IMR-90 (cell line): ENCODE results near the gene PTPN3.

ENCODE experiments used
- BHLHE40 ChIP-seq: fragments of 150-350 bp; IDR thresholded peaks from 2 replicates; pipeline ENCODE4 v1.6.1; 2016; ENCODE audit warnings: mild to moderate bottlenecking, low read depth, low read length
- CEBPB ChIP-seq: IDR thresholded peaks from 2 replicates; pipeline ENCODE4 v1.6.1; 2012; ENCODE audit warnings: low read depth, low read length, improper control_type of control experiment
- CHD1 ChIP-seq: IDR thresholded peaks from 2 replicates; pipeline ENCODE4 v1.6.1; 2012; ENCODE audit warnings: low read depth, low read length, improper control_type of control experiment
- MAZ ChIP-seq: IDR thresholded peaks from 2 replicates; pipeline ENCODE4 v1.6.1; 2012; ENCODE audit warnings: low read depth, mild to moderate bottlenecking, low read length, improper control_type of control experiment, moderate library complexity, borderline replicate concordance
- NFE2L2 ChIP-seq: fragments of 150-350 bp; IDR thresholded peaks from 2 replicates; pipeline ENCODE4 v1.6.1; 2016; ENCODE audit warnings: low read depth, mild to moderate bottlenecking, low read length
- POLR2A ChIP-seq: IDR thresholded peaks from 2 replicates; pipeline ENCODE4 v1.6.1; 2012; ENCODE audit warnings: mild to moderate bottlenecking, low read depth, low read length
- RAD21 ChIP-seq: IDR thresholded peaks from 2 replicates; pipeline ENCODE4 v1.6.1; 2012; ENCODE audit warnings: low read length, improper control_type of control experiment
- RCOR1 ChIP-seq: IDR thresholded peaks from 2 replicates; pipeline ENCODE4 v1.6.1; 2012; ENCODE audit warnings: mild to moderate bottlenecking, low read length, improper control_type of control experiment; ENCODE audit not compliant: insufficient replicate concordance
- RFX5 ChIP-seq: IDR thresholded peaks from 2 replicates; pipeline ENCODE4 v1.8.0; 2012; ENCODE audit warnings: low read depth, mild to moderate bottlenecking, low read length, moderate library complexity
- SMC3 ChIP-seq: fragments of 150-350 bp; IDR thresholded peaks from 2 replicates; pipeline ENCODE4 v1.6.1; 2016; ENCODE audit warnings: low read depth, mild to moderate bottlenecking, antibody characterized with exemption, low read length, moderate library complexity
- TF ChIP-seq, protein P1 (sequence below): conservative IDR thresholded peaks from 2 replicates; pipeline ENCODE4 v1.5.1; 2012; ENCODE audit warnings: mild to moderate bottlenecking, low read depth, low read length, improper control_type of control experiment
- TF ChIP-seq, protein P2 (sequence below): fragments of 150-350 bp; IDR thresholded peaks from 2 replicates; pipeline ENCODE4 v1.6.1; 2017; ENCODE audit warnings: mild to moderate bottlenecking, antibody characterized with exemption, low read length, low read depth

DNA sequence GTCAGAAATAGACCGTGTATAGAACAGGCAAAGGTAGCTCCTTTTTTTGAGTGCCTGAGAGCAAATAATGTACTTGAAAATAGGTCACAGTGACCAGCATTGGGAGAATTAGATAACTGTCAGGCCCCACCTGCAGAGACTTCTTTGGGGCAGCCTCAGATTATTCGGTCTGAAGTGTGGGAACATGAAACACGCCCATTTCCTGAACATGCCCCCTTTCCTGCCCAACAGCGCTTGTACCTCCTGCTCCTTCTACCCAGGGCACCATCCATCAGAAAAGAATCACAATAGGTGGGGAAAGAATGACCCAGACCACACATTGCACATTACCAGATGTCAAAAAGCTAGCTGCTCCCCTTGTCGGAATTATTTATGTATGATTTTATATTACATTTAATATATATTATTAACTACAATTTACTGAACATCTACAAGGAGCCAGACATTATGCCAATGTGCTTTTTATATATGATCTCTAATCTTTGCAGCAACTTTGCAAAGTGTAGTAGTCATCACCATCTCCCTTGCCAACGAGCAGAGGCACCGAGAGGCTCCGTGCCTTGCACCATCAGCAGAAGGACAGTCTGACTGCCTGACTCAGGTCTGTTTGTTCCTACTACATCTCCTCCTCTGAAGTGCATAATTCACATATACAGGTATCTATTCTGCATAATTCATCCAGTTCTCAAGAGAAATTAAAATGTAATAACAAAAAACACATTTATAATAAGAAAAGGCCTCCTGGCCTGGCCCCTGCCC lies 39.5 kb downstream of the PTPN3 start:
- TF ChIP-seq POLR2A (no peak), SMC3 (no peak), CHD1 (no peak), RCOR1 (no peak), RAD21 (no peak), BHLHE40 (no peak), RFX5 (no peak), NFE2L2 (no peak), CEBPB (no peak), MAZ (no peak)
- TF ChIP-seq, protein P1, sequence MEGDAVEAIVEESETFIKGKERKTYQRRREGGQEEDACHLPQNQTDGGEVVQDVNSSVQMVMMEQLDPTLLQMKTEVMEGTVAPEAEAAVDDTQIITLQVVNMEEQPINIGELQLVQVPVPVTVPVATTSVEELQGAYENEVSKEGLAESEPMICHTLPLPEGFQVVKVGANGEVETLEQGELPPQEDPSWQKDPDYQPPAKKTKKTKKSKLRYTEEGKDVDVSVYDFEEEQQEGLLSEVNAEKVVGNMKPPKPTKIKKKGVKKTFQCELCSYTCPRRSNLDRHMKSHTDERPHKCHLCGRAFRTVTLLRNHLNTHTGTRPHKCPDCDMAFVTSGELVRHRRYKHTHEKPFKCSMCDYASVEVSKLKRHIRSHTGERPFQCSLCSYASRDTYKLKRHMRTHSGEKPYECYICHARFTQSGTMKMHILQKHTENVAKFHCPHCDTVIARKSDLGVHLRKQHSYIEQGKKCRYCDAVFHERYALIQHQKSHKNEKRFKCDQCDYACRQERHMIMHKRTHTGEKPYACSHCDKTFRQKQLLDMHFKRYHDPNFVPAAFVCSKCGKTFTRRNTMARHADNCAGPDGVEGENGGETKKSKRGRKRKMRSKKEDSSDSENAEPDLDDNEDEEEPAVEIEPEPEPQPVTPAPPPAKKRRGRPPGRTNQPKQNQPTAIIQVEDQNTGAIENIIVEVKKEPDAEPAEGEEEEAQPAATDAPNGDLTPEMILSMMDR = no peak
- TF ChIP-seq, protein P2, sequence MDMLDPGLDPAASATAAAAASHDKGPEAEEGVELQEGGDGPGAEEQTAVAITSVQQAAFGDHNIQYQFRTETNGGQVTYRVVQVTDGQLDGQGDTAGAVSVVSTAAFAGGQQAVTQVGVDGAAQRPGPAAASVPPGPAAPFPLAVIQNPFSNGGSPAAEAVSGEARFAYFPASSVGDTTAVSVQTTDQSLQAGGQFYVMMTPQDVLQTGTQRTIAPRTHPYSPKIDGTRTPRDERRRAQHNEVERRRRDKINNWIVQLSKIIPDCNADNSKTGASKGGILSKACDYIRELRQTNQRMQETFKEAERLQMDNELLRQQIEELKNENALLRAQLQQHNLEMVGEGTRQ = no peak
